Skin of body (tissue), 3 donors: ENCODE data around the gene CLEC6A. TPM values are rescaled to one million over a fixed set of nuclear protein-coding genes. Genes with fewer than 3 reads are reported as not detected.
"Not testable (repeated sequence)": the region's sequence is repeated elsewhere in the genome, so short reads cannot be mapped to it uniquely, and the experiment has no call there.

Experiments used
- DNase-seq: peaks from one replicate; lab custom pipeline; 2025; lab: John Stamatoyannopoulos, UW
- small RNA-seq: library from RNA; depleted of rRNA; stranded (forward); fragments of <200 nt; gene quantifications from one replicate; pipeline ENCODE3, GENCODE V24; 2014; ENCODE audit warnings: low replicate concordance
- total RNA-seq: library from RNA; depleted of rRNA; stranded (reverse); fragments of >200 nt; gene quantifications from one replicate; pipeline ENCODE4 v1.2.3, GENCODE V29; 2014

Gene CLEC6A
- total RNA-seq, 1 donor from 2014 or later = not detected

- no peak for DNase-seq
Observed at GRCh38 chr12:8493084-8493483, 37.3 kb downstream of the CLEC6A start.

GRCh38 chr12:8495671-8496070 lies 39.9 kb downstream of the CLEC6A start:
- DNase-seq = not testable (repeated sequence)

- DNase-seq = not testable (repeated sequence)
Observed at GRCh38 chr12:8496074-8496473, 40.3 kb downstream of the CLEC6A start.

GRCh38 chr12:8499616-8500015 lies 43.9 kb downstream of the CLEC6A start:
- DNase-seq = no peak

GRCh38 chr12:8501720-8502119 lies 46.0 kb downstream of the CLEC6A start:
- DNase-seq = no peak

GRCh38 chr12:8504351-8504750 lies 48.6 kb downstream of the CLEC6A start:
- DNase-seq = no peak

- no peak for DNase-seq
Observed at GRCh38 chr12:8507596-8507995, 51.8 kb downstream of the CLEC6A start.

- no peak for DNase-seq
Observed at GRCh38 chr12:8508223-8508622, 52.5 kb downstream of the CLEC6A start.

GRCh38 chr12:8508910-8509841 lies 53.4 kb downstream of the CLEC6A start:
- no peak for DNase-seq

- no peak for DNase-seq
Observed at GRCh38 chr12:8513256-8513655, 57.5 kb downstream of the CLEC6A start, which contains the start of gene CLEC4D. TSS of gene CLEC4D (plus strand) at chr12:8513503. CDS start at chr12:8513733, 230 bp downstream.

GRCh38 chr12:8517971-8518370 lies 62.2 kb downstream of the CLEC6A start:
- no peak for DNase-seq

- DNase-seq = no peak
Observed at GRCh38 chr12:8519171-8519570, 63.4 kb downstream of the CLEC6A start.

- DNase-seq = no peak
Observed at GRCh38 chr12:8527250-8528130, 71.7 kb downstream of the CLEC6A start.

Small RNA genes within 50 kb of the gene (small RNA-seq; reads per million reads assigned to genes)
- not detected for gene RNU6-275P

Other genes with a start within 250 kb of the CLEC6A start
- gene FAM90A1, start 228.3 kb upstream of the CLEC6A start, total RNA-seq = not detected
- 0.99 TPM for gene CLEC4D, start 57.5 kb downstream of the CLEC6A start, total RNA-seq
- gene CLEC4E, start 84.9 kb downstream of the CLEC6A start, total RNA-seq = 0.79 TPM
- gene AICDA, start 156.9 kb downstream of the CLEC6A start, total RNA-seq = 0.20 TPM
- gene MFAP5, start 206.9 kb downstream of the CLEC6A start, total RNA-seq = 125 TPM
- 61.2 TPM for gene RIMKLB, start 242.0 kb downstream of the CLEC6A start, total RNA-seq